HUES64 (cell line): Measurements from ENCODE around the gene LRRC23.

Experiments used
- H3K27ac ChIP-seq: 2 replicates; pipeline ENCODE4 v1.7.0; 2013; ENCODE audit warnings: low read depth, low read length, inconsistent platforms
- H3K27me3 ChIP-seq: 2 replicates; pipeline ENCODE4 v1.6.1; 2013; ENCODE audit warnings: mild to moderate bottlenecking, low read length; ENCODE audit not compliant: insufficient read depth
- H3K36me3 ChIP-seq: 2 replicates; pipeline ENCODE4 v1.6.1; 2013; ENCODE audit warnings: mild to moderate bottlenecking, low read length; ENCODE audit not compliant: insufficient read depth
- H3K4me1 ChIP-seq: 2 replicates; pipeline ENCODE4 v1.6.1; 2013; ENCODE audit warnings: mild to moderate bottlenecking, low read length, moderate library complexity; ENCODE audit not compliant: insufficient read depth
- H3K4me3 ChIP-seq: 2 replicates; pipeline ENCODE4 v1.5.1; 2013; ENCODE audit warnings: mild to moderate bottlenecking, low read length, moderate library complexity
- H3K9ac ChIP-seq: 2 replicates; pipeline ENCODE4 v1.6.1; 2013; ENCODE audit warnings: mild to moderate bottlenecking, low read depth, low read length
- H3K9me3 ChIP-seq: 2 replicates; pipeline ENCODE4 v1.6.1; 2013; ENCODE audit warnings: low read depth, low read length; ENCODE audit not compliant: insufficient read depth
- WGBS: fragments of 150-250, 120-280 bp; methylation state at CpG from one replicate; pipeline ENCODE4 v1.1.7; 2013; ENCODE audit warnings: missing lambda C conversion rate; 5-methylcytosine and 5-hydroxymethylcytosine counted together

LRRC23 gene

GRCh38 chr12:6921996-6922946 lies 17.6 kb downstream of the LRRC23 start:
- Histone ChIP-seq H3K4me1 (peaks cover 20% of the 10 kb centered on the region), H3K27me3 (no peaks in the 10 kb centered on the region), H3K27ac (no peak overlapping the region), H3K9me3 (no peaks in the 10 kb centered on the region), H3K9ac (no peak overlapping the region), H3K36me3 (peaks cover 50% of the 10 kb centered on the region), H3K4me3 (no peak overlapping the region)
- WGBS = 92% methylated on average over 9 of the region's 9 CpGs

- Histone ChIP-seq H3K27me3 (no peaks in the 10 kb centered on the region), H3K27ac (no peak overlapping the region), H3K9ac (no peak overlapping the region)
Measured at GRCh38 chr12:6923003-6923732, 18.5 kb downstream of the LRRC23 start.

DNA sequence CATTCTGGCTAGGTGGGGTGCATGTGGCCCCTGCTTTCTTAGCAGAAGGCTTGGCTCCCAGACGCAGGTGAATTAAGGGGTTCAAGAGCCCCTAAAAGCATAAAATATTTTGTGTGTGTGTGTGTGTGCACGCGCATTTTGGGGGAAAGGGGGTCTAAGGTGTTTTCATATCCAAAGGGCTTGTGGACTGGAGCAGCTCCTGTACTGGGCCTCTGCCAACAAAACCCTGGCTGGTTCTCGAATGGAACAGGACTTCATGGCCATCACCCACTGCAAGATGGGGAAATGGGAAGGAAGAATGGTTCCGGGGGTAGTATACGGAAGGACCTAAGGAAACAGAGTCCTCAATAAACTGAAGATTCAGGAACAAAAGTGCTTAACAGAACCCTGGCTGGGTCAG lies 19.2 kb downstream of the LRRC23 start:
- no peak overlapping the region for H3K27ac ChIP-seq
- 87% methylated on average over 6 of the region's 6 CpGs for WGBS
- H3K4me1 ChIP-seq = peaks cover 20% of the 10 kb centered on the region
- H3K36me3 ChIP-seq = peaks cover 41% of the 10 kb centered on the region
- H3K27me3 ChIP-seq = no peaks in the 10 kb centered on the region
- H3K9me3 ChIP-seq = no peaks in the 10 kb centered on the region
- H3K4me3 ChIP-seq = no peak overlapping the region
- H3K9ac ChIP-seq = no peak overlapping the region

More at GRCh38 chr12:6923003-6923732, 18.5 kb downstream of the LRRC23 start:
- no peaks in the 10 kb centered on the region for H3K9me3 ChIP-seq
- peaks cover 20% of the 10 kb centered on the region for H3K4me1 ChIP-seq
- WGBS = 91% methylated on average over 8 of the region's 10 CpGs
- H3K36me3 ChIP-seq = peaks cover 42% of the 10 kb centered on the region
- H3K4me3 ChIP-seq = no peak overlapping the region

DNA sequence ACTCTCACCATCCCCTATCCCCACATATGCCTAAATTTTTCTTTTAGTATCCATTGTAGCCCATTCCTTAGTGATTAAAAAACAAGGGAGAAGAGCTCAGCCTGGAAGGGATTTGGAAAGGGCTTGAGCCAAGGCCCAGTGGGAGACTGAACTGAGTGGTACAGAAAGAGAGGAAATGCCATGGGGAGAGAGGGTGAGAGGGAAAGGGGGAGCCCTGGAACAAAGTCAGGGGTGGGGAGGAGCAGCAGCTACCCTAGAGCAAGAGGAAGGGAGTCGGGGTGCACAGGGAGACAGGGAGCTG lies 20.6 kb downstream of the LRRC23 start:
- peak overlapping the region; percentile 57 for H3K9ac ChIP-seq
- H3K27ac ChIP-seq = peak overlapping the region; percentile 93
- no peaks in the 10 kb centered on the region for H3K27me3 ChIP-seq
- H3K9me3 ChIP-seq = no peaks in the 10 kb centered on the region
- H3K36me3 ChIP-seq = peaks cover 28% of the 10 kb centered on the region
- WGBS = 46% methylated on average over 1 of the region's 1 CpG
- peak overlapping the region; percentile 53 for H3K4me3 ChIP-seq
- peaks cover 31% of the 10 kb centered on the region for H3K4me1 ChIP-seq

GRCh38 chr12:6925540-6926279 lies 21.1 kb downstream of the LRRC23 start:
- Histone ChIP-seq H3K9ac (peak overlapping the region; percentile 57), H3K4me3 (peak overlapping the region; percentile 53), H3K36me3 (peaks cover 28% of the 10 kb centered on the region), H3K27ac (peak overlapping the region; percentile 93), H3K4me1 (peaks cover 32% of the 10 kb centered on the region), H3K27me3 (no peaks in the 10 kb centered on the region), H3K9me3 (no peaks in the 10 kb centered on the region)
- WGBS = 4% methylated on average over 8 of the region's 8 CpGs

DNA sequence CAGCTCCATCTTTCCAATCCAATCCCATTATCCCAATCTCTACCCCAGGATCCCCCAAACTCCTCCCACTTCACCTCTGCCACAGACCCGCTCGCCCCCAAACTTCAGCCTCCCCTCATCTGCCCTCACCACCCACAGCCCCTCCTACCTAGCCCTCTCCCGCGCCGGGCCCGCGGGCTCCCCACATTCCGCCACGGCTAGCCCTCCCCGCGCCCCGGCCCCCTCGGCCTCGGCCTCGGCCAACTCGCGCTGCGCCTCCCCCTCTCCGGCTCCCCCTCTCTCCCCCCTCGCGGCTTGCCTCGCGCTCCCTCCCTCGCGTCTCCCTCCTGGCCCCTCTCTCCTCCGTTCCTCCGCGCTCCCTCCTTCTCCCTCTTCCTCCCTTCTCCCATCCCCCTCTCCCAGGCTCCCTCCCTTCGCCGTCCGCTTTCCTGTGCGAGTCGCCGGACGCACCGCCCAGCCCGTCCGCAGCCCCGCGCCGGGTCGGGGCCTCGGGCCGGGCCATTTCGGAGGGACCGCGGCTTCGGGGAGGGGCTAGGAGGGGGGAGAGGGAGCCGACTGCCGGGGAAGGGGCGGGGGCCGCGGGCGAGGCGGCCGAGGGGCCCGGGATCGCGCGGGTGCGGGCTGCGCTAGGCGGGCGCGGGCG lies 22.9 kb downstream of the LRRC23 start, which contains the start of gene ATN1:
ATN1 (plus strand) TSS at position 581 of the 643 bp plus-strand sequence. CDS start 6,043 bp downstream, outside the sequence.
- Histone ChIP-seq H3K4me1 (peaks cover 32% of the 10 kb centered on the region), H3K4me3 (peak within 1 kb of the TSS; percentile 80), H3K27me3 (no peaks in the 10 kb centered on the region), H3K9ac (peak within 1 kb of the TSS; percentile 81), H3K9me3 (no peaks in the 10 kb centered on the region), H3K27ac (peak within 1 kb of the TSS; percentile 93), H3K36me3 (peaks cover 22% of the 10 kb centered on the region)
- under 1% methylated on average over 66 of the region's 66 CpGs for WGBS

GRCh38 chr12:6928022-6928702 lies 23.5 kb downstream of the LRRC23 start:
- H3K27me3 ChIP-seq = no peaks in the 10 kb centered on the region
- H3K9me3 ChIP-seq = no peaks in the 10 kb centered on the region
- H3K9ac ChIP-seq = peak overlapping the region; percentile 81
- H3K4me1 ChIP-seq = peaks cover 32% of the 10 kb centered on the region
- WGBS = under 1% methylated on average over 76 of the region's 79 CpGs
- H3K27ac ChIP-seq = peak overlapping the region; percentile 40
- peak overlapping the region; percentile 80 for H3K4me3 ChIP-seq
- H3K36me3 ChIP-seq = peaks cover 20% of the 10 kb centered on the region

DNA sequence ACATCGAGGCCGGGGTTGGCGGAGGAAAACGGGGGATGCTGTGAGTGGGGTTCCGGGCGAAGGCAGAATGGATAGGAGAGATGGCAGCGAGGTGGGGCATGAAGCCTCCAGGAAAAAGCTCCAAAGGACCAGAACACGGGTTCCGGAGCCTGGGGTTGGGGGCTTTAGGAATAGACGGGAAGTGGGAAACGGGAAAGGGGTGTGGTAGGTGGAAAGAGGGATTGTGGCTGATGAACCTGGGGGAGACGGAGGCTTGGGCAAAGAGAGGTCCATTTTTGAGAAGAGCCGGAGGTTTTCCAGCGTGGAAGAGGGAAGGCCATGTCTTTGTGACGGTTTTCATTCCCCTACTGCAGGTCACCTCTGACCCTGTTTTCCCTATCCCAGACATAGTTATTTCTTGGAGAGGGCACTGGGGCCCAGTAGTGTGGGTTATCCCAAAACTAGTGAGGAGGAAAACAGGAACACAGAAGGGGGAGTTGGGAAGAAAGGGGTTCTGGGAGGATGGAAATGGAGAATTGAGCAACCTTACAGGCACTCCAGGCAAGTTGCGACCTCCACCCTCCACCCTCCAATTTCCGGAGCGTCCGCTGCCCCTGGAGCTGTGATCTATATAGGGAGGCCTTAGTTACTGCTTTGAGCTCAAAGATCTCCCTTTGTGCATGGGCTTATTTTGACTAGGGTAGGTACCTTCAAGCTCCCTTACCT lies 24.2 kb downstream of the LRRC23 start:
- H3K36me3 ChIP-seq = peaks cover 22% of the 10 kb centered on the region
- no peaks in the 10 kb centered on the region for H3K27me3 ChIP-seq
- peaks cover 32% of the 10 kb centered on the region for H3K4me1 ChIP-seq
- H3K27ac ChIP-seq = peak overlapping the region; percentile 40
- 4% methylated on average over 18 of the region's 19 CpGs for WGBS
- peak overlapping the region; percentile 81 for H3K9ac ChIP-seq
- H3K4me3 ChIP-seq = peak overlapping the region; percentile 80
- H3K9me3 ChIP-seq = no peaks in the 10 kb centered on the region

DNA sequence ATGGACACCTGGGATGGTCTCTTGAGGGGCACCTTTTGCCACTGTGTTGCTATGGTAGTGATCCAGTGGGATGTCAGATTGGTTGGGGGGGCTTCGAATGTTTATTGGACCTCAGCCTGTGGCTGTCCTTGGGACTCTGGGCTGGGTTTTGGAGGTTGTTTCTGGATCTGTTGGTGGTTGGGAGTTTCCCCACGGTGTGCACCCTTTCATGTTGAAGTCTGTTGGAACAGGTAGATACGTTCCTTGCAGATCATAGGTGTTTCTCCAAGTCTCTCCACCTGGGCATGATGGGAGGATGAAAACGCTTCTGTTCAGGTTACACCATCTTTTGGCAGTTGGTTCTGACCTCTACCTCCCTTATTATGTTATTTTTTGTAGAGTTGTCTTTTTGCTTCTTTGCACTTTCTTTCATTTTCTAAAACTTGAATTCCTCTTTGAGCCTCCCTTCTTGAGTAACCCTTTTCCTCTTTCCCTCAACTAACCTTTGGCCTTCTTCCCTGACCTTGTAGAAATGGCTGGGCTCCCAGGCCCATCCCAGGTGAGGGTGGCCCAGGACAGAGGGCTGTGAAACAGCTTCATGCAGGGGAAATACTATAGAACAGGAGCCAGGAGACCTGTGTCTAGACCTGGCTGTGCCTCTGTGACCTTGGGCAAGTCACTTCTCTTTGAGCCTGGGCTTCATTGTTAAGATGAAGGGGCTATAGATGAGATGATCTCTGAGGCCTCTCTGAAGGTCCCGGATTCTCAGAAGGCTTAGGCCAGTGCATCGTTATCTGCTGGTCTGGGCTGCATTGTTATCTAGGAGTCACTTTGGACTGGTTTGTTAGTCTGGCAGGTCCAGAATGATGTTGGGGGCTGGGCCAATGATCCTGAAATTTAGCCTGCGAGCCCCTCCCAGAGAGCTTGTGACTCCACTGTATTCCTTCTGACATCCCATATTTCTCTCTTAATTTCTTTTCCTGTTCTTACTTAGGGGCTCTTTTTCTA lies 25.1 kb downstream of the LRRC23 start:
- WGBS = 80% methylated on average over 6 of the region's 7 CpGs
- Histone ChIP-seq H3K27ac (no peak overlapping the region), H3K9me3 (no peaks in the 10 kb centered on the region), H3K27me3 (no peaks in the 10 kb centered on the region), H3K9ac (peak overlapping the region; percentile 81; the same call in 1 of the 2 replicates), H3K36me3 (peaks cover 31% of the 10 kb centered on the region), H3K4me3 (peak overlapping the region; percentile 80), H3K4me1 (peaks cover 28% of the 10 kb centered on the region)
